GM21360 (cell line): ENCODE measurements around the gene EHD2.
A peak's percentile ranks its signal among the peaks of the same experiment; 100 is the strongest.
"Not testable (repeated sequence)": the region's sequence is repeated elsewhere in the genome, so short reads cannot be mapped to it uniquely, and the experiment has no call there.

Experiments used
- ATAC-seq: cut with Tn5 transposase; IDR thresholded peaks from one replicate; pipeline ENCODE4 v1.9.1; 2021; ENCODE audit warnings: mild to moderate bottlenecking, moderate library complexity; ENCODE audit not compliant: unreplicated experiment

The EHD2 gene

DNA sequence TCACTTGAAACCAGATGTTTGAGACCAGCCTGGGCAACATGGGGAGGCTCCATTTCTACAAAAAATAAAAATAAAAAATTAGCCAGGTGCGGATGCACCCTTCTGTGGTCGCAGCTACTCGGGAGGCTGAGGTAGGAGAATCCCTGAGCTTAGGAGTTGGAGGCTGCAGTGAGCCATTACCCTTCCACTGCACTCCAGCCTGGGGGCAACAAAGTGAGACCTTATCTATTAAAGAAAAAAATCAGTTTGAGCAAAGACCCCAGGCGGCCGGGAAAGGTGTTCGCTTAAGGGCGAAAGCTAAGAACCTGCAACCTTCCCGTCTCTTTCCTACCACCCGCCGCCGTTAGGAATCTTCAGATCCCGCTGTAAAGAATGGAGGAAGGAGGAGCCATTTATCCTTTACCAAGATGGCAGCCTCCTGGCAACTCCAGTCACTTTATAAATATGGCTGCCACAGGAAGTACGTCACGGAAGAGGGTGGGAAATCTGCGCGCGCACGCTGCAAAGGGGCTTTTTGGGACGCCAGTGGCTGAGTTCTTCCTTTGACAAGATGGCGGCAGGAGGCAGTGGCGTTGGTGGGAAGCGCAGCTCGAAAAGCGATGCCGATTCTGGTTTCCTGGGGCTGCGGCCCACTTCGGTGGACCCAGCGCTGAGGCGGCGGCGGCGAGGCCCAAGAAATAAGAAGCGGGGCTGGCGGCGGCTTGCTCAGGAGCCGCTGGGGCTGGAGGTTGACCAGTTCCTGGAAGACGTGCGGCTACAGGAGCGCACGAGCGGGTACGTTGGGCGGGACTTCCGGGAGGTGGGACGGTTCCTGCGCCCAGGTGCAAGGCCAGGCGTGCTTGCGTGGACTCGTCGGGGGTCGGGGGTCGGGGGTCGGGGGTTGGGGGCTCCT lies 32.0 kb downstream of the EHD2 start, which contains the start of gene NOP53:
Gene NOP53, plus strand, starts transcription at position 537 of the 892 bp plus-strand sequence. Its CDS starts 14 bp downstream, at position 551.
- ATAC-seq: peak; percentile 61

DNA sequence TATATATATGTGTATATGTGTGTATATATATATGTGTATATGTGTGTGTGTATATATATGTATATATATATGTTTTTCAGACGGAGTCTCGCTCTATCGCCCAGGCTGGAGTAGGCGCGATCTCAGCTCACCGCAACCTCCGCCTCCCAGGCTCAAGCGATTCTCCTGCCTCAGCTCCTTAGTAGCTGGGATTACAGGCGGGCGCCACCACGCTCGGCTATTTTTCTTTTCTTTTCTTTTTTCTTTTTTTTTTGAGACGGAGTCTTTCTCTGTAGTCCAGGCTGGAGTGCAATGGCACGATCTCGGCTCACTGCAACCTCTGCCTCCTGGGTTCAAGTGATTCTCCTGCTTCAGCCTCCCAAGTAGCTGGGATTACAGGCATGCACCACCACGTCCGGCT lies 32.9 kb downstream of the EHD2 start:
- not testable (repeated sequence) for ATAC-seq

DNA sequence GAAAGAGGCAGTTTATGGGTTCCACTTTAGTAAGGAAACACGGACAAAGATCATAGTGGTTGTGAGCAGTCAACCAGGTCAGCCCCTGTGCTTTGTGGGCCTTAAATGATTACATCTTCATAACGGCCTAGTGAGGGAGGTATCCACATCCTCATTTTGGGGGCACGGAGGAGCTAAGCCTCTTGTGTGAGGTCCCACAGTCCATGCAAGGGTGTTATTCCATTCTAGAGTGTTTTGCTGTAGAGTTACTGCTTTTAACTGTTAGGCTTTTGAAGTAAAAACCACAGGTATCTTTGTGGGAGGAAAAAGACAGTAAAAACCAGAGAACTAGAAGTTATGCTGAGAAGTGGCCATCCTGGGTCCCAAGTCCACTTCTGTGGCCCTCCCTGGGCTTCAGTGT lies 36.1 kb downstream of the EHD2 start:
- ATAC-seq: no peak

DNA sequence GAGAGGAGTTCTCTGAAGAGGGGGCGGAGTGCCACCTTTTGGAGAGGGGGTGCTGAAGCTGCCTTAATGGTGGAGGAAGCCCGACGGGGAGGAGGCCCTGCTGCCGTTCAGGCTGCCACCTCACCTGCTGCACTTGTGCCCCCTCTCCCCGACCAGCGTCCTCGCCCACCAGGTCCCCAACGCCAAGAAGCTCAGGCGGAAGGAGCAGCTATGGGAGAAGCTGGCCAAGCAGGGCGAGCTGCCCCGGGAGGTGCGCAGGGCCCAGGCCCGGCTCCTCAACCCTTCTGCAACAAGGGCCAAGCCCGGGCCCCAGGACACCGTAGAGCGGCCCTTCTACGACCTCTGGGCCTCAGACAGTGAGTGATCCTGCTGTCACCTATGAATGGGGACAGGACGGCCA lies 37.5 kb downstream of the EHD2 start:
- ATAC-seq: no peak

DNA sequence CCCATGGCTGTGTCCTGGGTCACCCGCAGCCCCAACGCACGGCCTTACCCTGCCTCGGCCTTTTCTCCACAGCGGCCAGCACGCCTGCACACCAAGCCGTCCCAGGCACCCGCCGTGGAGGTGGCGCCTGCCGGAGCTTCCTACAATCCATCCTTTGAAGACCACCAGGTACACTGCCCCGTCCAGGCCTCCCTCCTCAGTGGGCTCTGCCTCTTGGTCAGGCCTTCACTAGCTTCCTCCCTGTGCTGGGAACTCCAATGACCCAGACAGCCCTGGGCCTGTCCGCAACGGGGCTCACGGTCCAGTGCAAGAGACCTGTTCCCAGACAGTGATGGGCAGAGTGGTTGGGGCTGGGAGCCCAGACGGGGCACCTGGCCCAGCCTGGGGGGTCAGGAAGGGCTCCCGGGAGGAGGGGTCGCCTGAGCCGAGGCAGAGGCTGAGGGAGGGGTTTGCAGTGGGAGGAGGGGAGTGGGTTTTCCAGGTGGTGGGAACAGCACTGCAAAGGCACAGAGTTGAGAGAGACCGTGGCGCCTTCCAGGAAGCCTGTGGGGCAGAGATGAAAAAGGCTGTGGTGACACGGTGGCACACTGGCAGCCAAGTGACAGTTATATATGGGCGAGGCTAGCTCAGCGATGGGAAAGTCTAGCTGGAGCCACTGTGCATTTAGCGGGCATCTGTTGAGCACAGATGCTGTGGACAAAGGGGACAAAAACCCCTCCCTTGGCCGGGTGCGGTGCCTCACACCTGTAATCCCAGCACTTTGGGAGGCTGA lies 39.4 kb downstream of the EHD2 start:
- ATAC-seq: no peak

DNA sequence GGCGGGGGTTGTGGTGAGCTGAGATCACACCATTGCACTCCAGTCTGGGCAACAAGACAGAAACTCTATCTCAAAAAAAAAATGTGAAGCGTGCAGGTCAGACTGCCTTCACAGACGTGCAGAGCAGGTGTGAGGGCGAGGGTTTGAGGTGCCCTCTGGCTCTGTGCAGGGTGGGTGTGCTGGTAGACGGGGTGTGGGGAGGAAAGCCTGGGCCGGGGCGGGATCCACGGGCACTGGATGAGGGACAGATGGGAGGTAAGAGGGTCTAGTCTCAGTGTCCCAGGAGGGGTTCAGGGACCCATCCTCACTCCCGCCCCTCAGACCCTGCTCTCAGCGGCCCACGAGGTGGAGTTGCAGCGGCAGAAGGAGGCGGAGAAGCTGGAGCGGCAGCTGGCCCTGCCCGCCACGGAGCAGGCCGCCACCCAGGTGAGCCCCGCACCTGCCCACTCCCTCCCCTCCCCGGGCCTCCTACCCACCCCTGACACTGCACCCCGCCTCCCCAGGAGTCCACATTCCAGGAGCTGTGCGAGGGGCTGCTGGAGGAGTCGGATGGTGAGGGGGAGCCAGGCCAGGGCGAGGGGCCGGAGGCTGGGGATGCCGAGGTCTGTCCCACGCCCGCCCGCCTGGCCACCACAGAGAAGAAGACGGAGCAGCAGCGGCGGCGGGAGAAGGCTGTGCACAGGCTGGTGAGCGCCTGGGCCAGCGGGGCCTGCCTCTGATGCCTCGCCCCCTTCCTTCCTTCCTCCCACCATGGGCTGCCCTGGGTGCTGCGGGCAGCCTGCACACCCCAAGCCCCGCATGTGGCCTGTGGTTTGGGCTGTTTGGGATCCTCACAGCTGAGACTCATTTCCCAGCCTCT lies 41.2 kb downstream of the EHD2 start:
- no peak for ATAC-seq

DNA sequence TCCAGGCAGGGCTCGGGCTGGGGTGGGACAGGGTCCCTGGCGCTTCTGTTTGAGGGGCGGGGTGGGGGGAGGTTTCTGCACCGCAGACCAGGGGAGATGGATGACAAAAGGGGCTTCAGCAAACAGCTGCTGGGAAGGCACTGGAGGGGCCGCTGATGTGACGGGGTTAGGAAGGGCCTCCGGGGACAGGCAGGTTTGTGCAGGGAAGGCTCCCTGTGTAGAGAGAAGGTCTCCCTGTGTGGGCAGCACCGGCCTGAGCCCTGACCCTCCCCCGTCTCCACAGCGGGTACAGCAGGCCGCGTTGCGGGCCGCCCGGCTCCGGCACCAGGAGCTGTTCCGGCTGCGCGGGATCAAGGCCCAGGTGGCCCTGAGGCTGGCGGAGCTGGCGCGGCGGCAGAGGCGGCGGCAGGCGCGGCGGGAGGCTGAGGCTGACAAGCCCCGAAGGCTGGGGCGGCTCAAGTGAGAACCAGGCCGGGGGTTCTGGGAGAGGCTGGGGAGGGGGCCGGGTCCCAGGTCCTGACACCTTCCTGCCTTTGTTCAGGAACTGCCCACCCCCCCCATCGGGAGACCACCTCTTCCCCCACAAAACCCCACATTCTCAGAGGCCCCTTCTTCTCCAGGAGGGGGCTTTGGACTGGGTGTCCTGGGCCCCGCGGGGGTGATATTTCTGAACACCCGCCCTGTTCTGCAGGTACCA lies 42.0 kb downstream of the EHD2 start:
- ATAC-seq: no peak

DNA sequence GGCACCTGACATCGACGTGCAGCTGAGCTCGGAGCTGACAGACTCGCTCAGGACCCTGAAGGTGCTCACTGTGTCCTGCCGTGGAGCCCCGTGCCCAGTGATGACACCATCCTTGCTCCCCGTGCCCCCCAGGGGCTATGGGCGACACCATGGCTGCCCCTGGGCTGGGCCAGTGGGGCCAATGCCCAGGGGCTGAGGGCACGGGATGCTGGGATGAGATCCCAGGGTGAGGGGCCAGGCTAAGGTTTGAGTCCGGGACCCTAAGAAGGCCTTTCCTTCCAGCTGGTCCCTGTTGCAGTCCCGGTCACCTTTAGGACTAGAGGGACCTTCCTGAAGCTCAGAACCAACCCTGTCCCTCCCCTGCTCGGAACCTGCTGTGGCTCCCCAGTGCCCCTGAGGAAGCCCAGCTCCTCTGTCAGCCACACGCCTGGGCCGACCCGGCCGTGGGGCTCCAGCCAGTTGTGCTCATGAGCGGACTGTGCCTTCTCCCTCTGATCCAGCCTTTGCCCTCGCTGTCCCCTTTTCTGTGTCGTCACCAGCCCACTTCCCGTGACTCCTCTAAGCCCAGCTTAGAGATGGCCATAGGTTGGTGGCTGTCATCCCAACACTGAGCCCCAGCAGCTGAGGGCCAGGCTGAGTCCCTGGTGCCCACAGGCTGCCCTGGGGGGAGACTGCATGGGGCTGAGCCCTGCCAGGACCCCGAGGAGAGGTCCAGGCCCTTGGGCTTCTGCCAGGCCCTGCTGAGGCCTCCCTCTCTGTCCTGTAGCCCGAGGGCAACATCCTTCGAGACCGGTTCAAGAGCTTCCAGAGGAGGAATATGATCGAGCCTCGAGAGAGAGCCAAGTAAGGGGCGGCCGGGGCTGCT lies 42.8 kb downstream of the EHD2 start:
- no peak for ATAC-seq

DNA sequence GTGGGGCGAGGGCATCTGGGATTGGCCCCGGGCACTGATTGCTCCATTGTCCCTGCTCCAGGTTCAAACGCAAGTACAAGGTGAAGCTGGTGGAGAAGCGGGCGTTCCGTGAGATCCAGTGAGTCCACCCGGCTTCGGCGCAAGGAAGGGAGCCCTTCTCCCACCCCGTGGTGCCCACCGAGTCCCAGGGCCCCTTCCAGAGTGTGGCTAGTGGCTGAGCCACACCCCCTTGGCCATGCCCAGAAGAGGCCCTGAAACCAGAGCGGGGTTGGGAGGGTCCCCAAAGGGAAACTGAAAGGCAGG lies 43.4 kb downstream of the EHD2 start:
- no peak for ATAC-seq

DNA sequence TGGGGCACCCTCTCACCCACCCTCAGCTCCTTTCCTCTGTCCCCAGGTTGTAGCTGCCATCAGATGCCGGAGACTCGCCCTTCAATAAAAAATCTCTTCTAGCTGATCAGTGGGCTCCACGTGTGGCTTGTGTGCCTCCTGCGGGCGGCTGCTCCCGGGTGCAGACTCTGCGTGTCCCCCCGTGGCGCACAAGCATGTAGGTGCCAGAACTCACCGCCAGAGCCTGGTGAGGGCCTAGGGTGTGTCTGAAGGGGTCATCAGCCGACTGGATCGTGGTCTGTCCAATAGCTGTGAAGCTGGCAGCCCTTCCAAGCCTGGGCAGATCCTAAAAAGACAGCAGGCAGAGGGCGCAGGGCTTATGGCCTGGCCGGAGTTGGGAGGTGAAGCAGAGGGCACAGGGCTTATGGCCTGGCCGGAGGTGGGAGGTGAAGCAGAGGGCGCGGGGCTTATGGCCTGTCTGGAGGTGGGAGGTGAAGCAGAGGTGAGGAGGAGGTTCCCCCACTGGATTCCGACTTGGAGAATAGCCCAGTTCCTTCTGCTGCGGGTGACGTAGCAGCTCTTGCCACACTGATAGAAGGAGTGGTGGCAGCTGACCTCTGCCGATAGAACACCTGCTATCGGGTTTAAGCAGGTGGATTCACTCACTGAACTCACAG lies 43.9 kb downstream of the EHD2 start:
- no peak for ATAC-seq

DNA sequence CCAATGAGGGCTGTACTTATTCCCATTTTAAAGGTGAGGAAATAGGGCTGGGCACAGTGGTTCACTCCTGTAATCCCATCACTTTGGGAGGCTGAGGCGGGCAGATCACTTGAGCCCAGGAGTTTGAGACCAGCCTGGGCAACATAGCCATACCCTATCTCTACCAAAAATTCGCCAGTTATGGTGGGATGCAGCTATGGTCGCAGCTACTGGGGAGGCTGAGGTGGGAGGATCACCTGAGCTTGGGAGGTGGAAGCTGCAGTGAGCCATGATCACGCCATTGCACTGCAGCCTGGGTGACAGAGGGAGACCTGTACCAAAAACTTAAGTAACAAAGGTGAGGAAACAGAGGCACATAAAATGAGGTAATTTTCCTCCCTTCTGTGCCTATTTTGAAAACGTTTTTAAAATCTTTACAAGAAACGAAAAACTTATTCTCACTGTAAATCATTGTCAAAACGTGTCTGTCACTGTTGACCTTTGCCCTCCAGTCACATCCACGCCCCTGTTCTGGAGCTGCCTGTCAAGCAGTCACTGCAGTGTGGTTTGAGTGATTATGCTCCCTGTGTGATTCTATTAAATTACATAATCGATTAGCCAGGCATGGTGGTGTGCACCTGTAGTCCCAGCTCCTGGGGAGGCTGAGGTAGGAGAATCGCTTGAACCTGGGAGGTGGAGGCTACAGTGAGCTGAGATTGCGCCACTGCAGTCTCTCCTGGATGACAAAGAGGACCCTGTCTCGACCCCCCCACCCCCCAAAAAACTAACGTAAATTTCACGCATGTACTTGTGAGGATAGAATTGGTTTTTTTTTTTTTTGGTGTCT lies 44.6 kb downstream of the EHD2 start:
- no peak for ATAC-seq

DNA sequence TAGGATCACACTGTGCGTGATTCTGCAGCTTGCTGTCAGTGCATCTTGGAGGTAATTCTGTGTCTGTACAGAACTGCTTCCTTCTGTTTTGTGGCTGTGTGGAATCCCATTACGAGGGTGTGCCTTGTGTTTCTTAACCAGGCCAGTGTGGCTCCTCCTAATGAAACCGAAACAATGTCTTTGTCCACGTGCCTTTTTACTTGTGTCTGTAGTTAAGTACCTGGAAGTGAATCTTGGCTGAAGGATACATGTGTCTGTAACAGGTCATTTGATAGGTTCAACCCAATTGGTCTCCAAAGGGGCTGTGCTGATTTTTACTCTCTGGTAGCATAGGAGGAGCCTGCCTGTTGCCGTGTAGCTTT lies 45.2 kb downstream of the EHD2 start:
- no peak for ATAC-seq

DNA sequence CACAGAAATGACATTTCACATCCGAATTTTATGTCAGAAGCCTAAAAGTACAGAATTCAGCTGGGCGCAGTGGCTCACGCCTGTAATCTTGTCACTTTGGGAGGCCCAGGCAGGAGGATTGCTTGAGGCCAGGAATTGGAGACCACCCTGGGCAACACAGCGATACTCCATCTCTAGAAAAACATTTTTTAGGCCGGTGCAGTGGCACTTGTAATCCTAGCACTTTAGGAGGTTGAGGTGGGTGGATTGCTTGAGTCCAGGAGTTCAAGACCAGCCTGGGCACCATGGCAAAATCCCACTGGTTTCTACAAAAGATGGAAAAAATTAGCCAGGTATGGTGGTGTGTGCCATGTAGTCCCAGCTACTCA lies 47.4 kb downstream of the EHD2 start:
- no peak for ATAC-seq

DNA sequence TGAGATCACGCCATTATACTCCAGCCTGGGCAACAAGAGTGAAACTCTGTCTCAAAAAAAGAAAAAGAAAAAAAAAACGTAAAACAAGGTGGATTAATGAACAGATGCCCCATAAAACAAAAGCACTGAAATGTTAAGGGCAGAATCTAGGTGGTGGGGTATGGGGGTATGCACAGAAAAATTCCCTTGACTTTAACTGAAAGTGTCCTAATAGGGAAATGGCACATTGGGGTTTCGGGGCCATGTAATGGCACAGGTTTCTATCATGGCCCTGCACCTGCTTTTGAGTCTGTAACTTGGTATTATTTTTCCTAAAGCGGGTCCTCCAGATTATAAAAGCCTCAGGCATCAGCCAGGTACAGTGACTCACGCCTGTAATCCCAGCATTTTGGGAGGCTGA lies 48.3 kb downstream of the EHD2 start:
- no peak for ATAC-seq

DNA sequence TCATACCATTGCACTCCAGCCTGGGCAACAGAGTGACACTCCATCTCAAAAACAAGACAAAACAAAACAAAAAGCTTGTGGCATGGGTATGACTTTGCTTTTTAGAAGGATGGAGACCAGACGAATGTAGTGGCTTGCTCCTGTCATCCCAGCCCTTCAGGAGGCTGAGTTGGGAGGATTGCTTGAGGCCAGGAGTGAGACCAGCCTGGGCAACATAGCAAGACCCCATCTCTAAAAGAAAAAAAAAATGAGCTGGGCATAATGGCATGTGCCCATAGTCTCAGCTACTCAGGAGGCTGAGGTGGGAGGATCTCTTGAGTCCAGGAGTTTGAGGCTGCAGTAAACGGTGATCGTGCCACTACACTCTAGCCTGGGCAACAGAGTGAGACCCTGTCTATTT lies 48.9 kb downstream of the EHD2 start:
- ATAC-seq: no peak

DNA sequence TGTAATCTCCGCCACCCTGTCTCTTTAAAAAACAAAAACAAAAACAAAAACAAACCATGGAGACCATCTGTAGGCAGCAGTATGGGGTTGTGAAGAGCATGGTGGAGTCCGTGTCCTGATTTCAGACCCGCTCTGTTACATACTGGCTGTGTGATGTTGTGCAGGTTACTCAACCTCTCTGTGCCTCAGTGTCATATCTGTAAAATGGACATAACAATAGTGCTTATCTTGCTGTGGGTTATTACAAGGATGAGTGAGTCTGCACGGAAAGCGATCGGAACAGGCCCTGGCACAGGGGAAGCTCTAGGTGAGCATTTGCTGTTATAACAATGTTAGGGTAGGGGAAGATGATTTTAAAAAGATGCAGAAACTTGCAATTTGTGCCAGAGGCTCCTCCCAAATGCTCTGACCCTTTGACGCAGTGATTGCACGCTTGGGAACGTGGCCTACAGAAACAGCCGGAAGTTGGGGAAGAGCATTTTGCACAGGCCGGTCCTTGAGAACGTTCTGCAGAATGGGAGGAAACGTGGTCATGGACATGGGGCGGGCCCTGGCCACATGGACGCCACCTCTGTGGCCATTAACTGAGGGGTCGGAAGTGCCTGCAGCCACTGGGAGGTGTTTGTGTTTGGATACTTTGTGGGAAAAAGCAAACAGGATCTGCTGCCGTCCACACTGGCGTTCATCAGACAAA lies 49.5 kb downstream of the EHD2 start:
- ATAC-seq: no peak

DNA sequence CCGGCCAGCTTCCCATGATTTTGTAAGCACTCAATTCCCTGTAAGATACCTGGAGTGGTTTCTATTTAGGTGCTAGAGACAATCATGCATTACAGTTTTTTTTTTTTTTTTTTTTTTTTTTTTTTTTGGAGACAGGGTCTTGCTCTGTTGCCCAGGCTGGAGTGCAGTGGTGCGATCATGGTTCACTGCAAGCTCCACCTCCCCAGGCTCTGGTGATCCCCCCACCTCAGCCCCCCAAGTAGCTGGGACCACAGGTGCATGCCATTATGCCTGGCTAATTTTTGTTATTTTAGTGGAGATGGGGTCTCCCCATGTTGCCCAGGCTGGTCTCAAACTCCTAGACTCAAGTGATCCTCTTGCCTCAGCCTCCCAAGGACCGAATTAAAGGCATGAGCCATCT lies 51.5 kb downstream of the EHD2 start:
- ATAC-seq: not testable (repeated sequence)
